Caco-2 (cell line): ENCODE results near the gene CAVIN4. TPM values are rescaled to one million over a fixed set of nuclear protein-coding genes. Genes with fewer than 3 reads are reported as not detected.
A peak's percentile ranks its signal among the peaks of the same experiment; 100 is the strongest.

Experiments used
- Bru-seq: library from RNA; stranded (reverse); fragments of 400-500 nt; gene quantifications from one replicate; lab custom pipeline; 2021; lab: Mats Ljungman, UMichigan
- BruChase-seq, 2 experiments: library from RNA; stranded (reverse); fragments of 400-500 nt; gene quantifications; one replicate each; lab custom pipeline; 2021; lab: Mats Ljungman, UMichigan
- BruUV-seq: library from RNA; stranded (reverse); fragments of 400-500 nt; replicated peaks from 2 replicates; lab custom pipeline; 2021; lab: Mats Ljungman, UMichigan
- CTCF ChIA-PET: fragments of 300-600 bp; sonication (Branson Sonifier 250); formaldehyde crosslinking; loops from one replicate; lab custom pipeline; 2022; ENCODE audit warnings: antibody characterized with exemption; lab: Charles Lee
- POLR2A ChIA-PET: fragments of 300-600 bp; sonication (Branson Sonifier 250); formaldehyde crosslinking; loops from one replicate; lab custom pipeline; 2022; ENCODE audit warnings: antibody characterized with exemption; lab: Charles Lee
- DNase-seq, 2 experiments: peaks; one replicate each; pipeline versions ENCODE4 v3.0.0 to v3.0.0-alpha.2; 2020 to 2022
- H3K27me3 ChIP-seq: replicated peaks from 2 replicates; pipeline ENCODE4 v1.6.0; 2011; ENCODE audit warnings: low read length; ENCODE audit not compliant: control insufficient read depth, insufficient read depth
- H3K36me3 ChIP-seq: 2 replicates; pipeline ENCODE4 v1.5.1; 2011; ENCODE audit warnings: low read length; ENCODE audit not compliant: control insufficient read depth, insufficient read depth
- H3K4me1 ChIP-seq: fragments of 250-450 bp; sonication (Bioruptor Pico); 2 replicates; pipeline ENCODE4 v1.5.1; 2020; ENCODE audit warnings: mild to moderate bottlenecking
- H3K4me3 ChIP-seq: 2 replicates; pipeline ENCODE4 v1.5.1; 2011; ENCODE audit warnings: low read depth, mild to moderate bottlenecking, control low read depth, low read length
- H3K9me3 ChIP-seq: fragments of 250-450 bp; sonication (Bioruptor Pico); 2 replicates; pipeline ENCODE4 v1.5.1; 2020; ENCODE audit warnings: mild to moderate bottlenecking, moderate library complexity
- H3K27ac Mint-ChIP-seq: one replicate; pipeline ENCODE4 v1.8.0; 2022; ENCODE audit warnings: mixed read lengths; ENCODE audit not compliant: unreplicated experiment
- H3K27me3 Mint-ChIP-seq: one replicate; pipeline ENCODE4 v1.8.0; 2022; ENCODE audit warnings: mixed read lengths; ENCODE audit not compliant: insufficient read depth, unreplicated experiment
- H3K36me3 Mint-ChIP-seq: one replicate; pipeline ENCODE4 v1.8.0; 2022; ENCODE audit warnings: mild to moderate bottlenecking, mixed read lengths; ENCODE audit not compliant: insufficient read depth, unreplicated experiment
- H3K4me1 Mint-ChIP-seq: one replicate; pipeline ENCODE4 v1.8.0; 2022; ENCODE audit warnings: low read depth, mixed read lengths; ENCODE audit not compliant: unreplicated experiment
- H3K4me3 Mint-ChIP-seq: one replicate; pipeline ENCODE4 v1.8.0; 2022; ENCODE audit warnings: mild to moderate bottlenecking, moderate library complexity, mixed read lengths; ENCODE audit not compliant: unreplicated experiment
- H3K9me3 Mint-ChIP-seq: one replicate; pipeline ENCODE4 v1.8.0; 2022; ENCODE audit warnings: mixed read lengths; ENCODE audit not compliant: unreplicated experiment
- intact Hi-C: fragments of 100-400 bp; cut with micrococcal nuclease; formaldehyde crosslinking; loops from one replicate; pipeline ENCODE4 v1.10.0; 2022; ENCODE audit not compliant: unreplicated experiment
- long read RNA-seq: library from polyadenylated mRNA; stranded (forward); transcript quantifications from one replicate; pipeline ENCODE4 v2.0.0, GENCODE V29; 2022
- total RNA-seq: library from RNA; stranded (reverse); gene quantifications from 2 replicates; pipeline ENCODE4 v1.2.3, GENCODE V29; 2022
- TF ChIP-seq, protein P1 (sequence below), 2 experiments: fragments of 200-600 bp in 1 of 2; IDR thresholded peaks; 1 replicate in 1 of 2; 2 replicates in 1 of 2; pipeline versions ENCODE4 v1.5.1 to v1.8.0; 2011 to 2022; ENCODE audit warnings: antibody characterized with exemption in 1 of 2, control low read depth in 1 of 2, inconsistent platforms in 1 of 2, low read depth in 1 of 2, low read length in 1 of 2, mild to moderate bottlenecking in 1 of 2, moderate library complexity in 1 of 2; ENCODE audit not compliant: insufficient read depth in 1 of 2, severe bottlenecking in 1 of 2, unreplicated experiment in 1 of 2

The CAVIN4 gene, protein sequence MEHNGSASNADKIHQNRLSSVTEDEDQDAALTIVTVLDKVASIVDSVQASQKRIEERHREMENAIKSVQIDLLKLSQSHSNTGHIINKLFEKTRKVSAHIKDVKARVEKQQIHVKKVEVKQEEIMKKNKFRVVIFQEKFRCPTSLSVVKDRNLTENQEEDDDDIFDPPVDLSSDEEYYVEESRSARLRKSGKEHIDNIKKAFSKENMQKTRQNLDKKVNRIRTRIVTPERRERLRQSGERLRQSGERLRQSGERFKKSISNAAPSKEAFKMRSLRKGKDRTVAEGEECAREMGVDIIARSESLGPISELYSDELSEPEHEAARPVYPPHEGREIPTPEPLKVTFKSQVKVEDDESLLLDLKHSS
- total RNA-seq (1.5 and 1.7 TPM in 2 replicates), Bru-seq, nascent RNA (percentile 62 among the genes with signal in this experiment), BruChase-seq, experiment 1, labeled RNA remaining after a 2-hour chase (percentile 64 among the genes with signal in this experiment), BruChase-seq, experiment 2, labeled RNA remaining after a 6-hour chase (percentile 67 among the genes with signal in this experiment)
- long read RNA-seq: 0 reads

GRCh38 chr9:100577776-100578448 lies at the start of gene CAVIN4:
Gene CAVIN4 (plus strand): TSS chr9:100578079. CDS start chr9:100578144, 65 bp downstream.
- Histone ChIP-seq H3K4me3 (no peak within 1 kb of the TSS), H3K9me3 (no peaks in the 10 kb centered on the region), H3K36me3 (no peaks in the 10 kb centered on the region), H3K4me1 (no peaks in the 10 kb centered on the region), H3K27me3 (no peaks in the 10 kb centered on the region)
- Mint-ChIP-seq H3K4me1 (no peaks in the 10 kb centered on the region), H3K9me3 (no peaks in the 10 kb centered on the region), H3K27ac (no peak within 1 kb of the TSS), H3K4me3 (no peak within 1 kb of the TSS), H3K27me3 (no peaks in the 10 kb centered on the region), H3K36me3 (no peaks in the 10 kb centered on the region)
- TF ChIP-seq, protein P1, sequence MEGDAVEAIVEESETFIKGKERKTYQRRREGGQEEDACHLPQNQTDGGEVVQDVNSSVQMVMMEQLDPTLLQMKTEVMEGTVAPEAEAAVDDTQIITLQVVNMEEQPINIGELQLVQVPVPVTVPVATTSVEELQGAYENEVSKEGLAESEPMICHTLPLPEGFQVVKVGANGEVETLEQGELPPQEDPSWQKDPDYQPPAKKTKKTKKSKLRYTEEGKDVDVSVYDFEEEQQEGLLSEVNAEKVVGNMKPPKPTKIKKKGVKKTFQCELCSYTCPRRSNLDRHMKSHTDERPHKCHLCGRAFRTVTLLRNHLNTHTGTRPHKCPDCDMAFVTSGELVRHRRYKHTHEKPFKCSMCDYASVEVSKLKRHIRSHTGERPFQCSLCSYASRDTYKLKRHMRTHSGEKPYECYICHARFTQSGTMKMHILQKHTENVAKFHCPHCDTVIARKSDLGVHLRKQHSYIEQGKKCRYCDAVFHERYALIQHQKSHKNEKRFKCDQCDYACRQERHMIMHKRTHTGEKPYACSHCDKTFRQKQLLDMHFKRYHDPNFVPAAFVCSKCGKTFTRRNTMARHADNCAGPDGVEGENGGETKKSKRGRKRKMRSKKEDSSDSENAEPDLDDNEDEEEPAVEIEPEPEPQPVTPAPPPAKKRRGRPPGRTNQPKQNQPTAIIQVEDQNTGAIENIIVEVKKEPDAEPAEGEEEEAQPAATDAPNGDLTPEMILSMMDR (IDR thresholded peaks at IDR 0.05; ENCODE audit: insufficient read depth in 1 of 2, low read depth in 1 of 2, low read length in 1 of 2, severe bottlenecking in 1 of 2, unreplicated experiment in 1 of 2): no peak
- intact Hi-C loops: no loop called here
- no peak for DNase-seq
- CTCF ChIA-PET: no interaction called here
- BruUV-seq: no TSS peak
- POLR2A ChIA-PET: no interaction called here

GRCh38 chr9:100534401-100534800 lies 43.5 kb upstream of the CAVIN4 start:
- intact Hi-C loops: no loop called here
- H3K4me3 Mint-ChIP-seq: no peak overlapping the region
- no peaks in the 10 kb centered on the region for H3K9me3 Mint-ChIP-seq
- Histone ChIP-seq H3K4me3 (no peak overlapping the region), H3K27me3 (no peaks in the 10 kb centered on the region), H3K9me3 (0 out of 2 replicates have a peak, but pooled peaks cover 2% of the 10 kb centered on the region), H3K36me3 (no peaks in the 10 kb centered on the region), H3K4me1 (no peaks in the 10 kb centered on the region)
- no peaks in the 10 kb centered on the region for H3K4me1 Mint-ChIP-seq
- no peaks in the 10 kb centered on the region for H3K27me3 Mint-ChIP-seq
- POLR2A ChIA-PET: no interaction called here
- CTCF ChIA-PET: no interaction called here
- no peaks in the 10 kb centered on the region for H3K36me3 Mint-ChIP-seq
- no peak for DNase-seq
- TF ChIP-seq, protein P1 (IDR thresholded peaks at IDR 0.05; ENCODE audit: insufficient read depth in 1 of 2, low read depth in 1 of 2, low read length in 1 of 2, severe bottlenecking in 1 of 2, unreplicated experiment in 1 of 2): no peak
- no TSS peak for BruUV-seq
- no peak overlapping the region for H3K27ac Mint-ChIP-seq

DNA sequence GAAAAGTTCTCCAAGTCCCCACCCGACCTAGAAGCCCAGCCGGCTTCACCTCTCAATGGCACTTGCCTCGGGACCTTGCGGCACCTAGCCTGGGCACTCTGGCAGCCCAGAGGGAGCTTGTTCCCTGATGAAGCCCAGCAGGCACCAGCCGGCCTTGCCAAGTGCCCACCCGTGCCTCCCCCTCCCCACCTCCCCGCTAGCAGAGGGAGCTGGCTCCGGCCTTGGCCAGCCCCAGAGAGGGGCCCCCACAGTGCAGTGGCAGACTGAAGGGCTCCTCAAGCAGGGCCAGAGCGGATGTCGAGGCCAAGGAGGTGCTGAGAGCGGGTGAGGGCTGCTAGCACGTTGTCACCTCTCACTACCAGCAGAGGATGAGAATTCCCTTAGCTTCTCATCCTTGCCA lies 37.6 kb upstream of the CAVIN4 start:
- intact Hi-C loops: no loop called here
- Histone ChIP-seq H3K27me3 (no peaks in the 10 kb centered on the region), H3K4me3 (no peak overlapping the region), H3K36me3 (no peaks in the 10 kb centered on the region), H3K4me1 (no peaks in the 10 kb centered on the region), H3K9me3 (no peaks in the 10 kb centered on the region)
- CTCF ChIA-PET: no interaction called here
- Mint-ChIP-seq H3K4me1 (no peaks in the 10 kb centered on the region), H3K9me3 (no peaks in the 10 kb centered on the region), H3K27ac (no peak overlapping the region), H3K4me3 (no peak overlapping the region), H3K36me3 (peaks cover 6% of the 10 kb centered on the region), H3K27me3 (no peaks in the 10 kb centered on the region)
- no peak for DNase-seq
- TF ChIP-seq, protein P1 (IDR thresholded peaks at IDR 0.05; ENCODE audit: insufficient read depth in 1 of 2, low read depth in 1 of 2, low read length in 1 of 2, severe bottlenecking in 1 of 2, unreplicated experiment in 1 of 2): no peak
- BruUV-seq: no TSS peak
- POLR2A ChIA-PET: no interaction called here
